Adrenal gland (tissue), 5 donors: ENCODE measurements around the gene USP6NL.

Source experiments
- CTCF ChIP-seq, 6 experiments: fragments of 450-650 bp in 4 of 6; fragments of 200-600 bp in 2 of 6; sonication (generic) in 1 of 6; IDR thresholded peaks; 1 replicate in 5 of 6; 2 replicates in 1 of 6; pipeline versions ENCODE4 v1.5.1 to v1.8.0; 2016 to 2021; ENCODE audit warnings: antibody characterized with exemption in 6 of 6, mild to moderate bottlenecking in 2 of 6, moderate library complexity in 1 of 6
- POLR2A ChIP-seq, 2 donors: fragments of 450-650 bp; IDR thresholded peaks; one replicate each; pipeline ENCODE4 v1.6.1; 2017; ENCODE audit warnings: antibody characterized with exemption in 2 of 2, mild to moderate bottlenecking in 2 of 2, moderate library complexity in 1 of 2
- donor health status: DM: no; HTN: no; CAD: no.

GRCh38 chr10:11430421-11431215 is 180.8 kb downstream of the USP6NL start:
- no peak for TF ChIP-seq CTCF (IDR thresholded peaks at IDR 0.05)
- no peak for TF ChIP-seq POLR2A (IDR thresholded peaks at IDR 0.05)
